HG03025 (cell line): ENCODE data around the gene MAGEF1.

Experiments used
- ATAC-seq: cut with Tn5 transposase; IDR thresholded peaks from one replicate; pipeline ENCODE4 v1.9.1; 2021; ENCODE audit warnings: mild to moderate bottlenecking, moderate library complexity; ENCODE audit not compliant: unreplicated experiment, low FRiP score

Gene MAGEF1

GRCh38 chr3:184693011-184693975, 18.6 kb downstream of the MAGEF1 start:
- no peak for ATAC-seq

- no peak for ATAC-seq
Measured at GRCh38 chr3:184691397-184692231, 20.2 kb downstream of the MAGEF1 start.

- no peak for ATAC-seq
Measured at GRCh38 chr3:184690192-184690883, 21.5 kb downstream of the MAGEF1 start.

GRCh38 chr3:184688882-184689271, 23.0 kb downstream of the MAGEF1 start:
- ATAC-seq = no peak

- ATAC-seq = no peak
Measured at GRCh38 chr3:184688251-184688881, 23.5 kb downstream of the MAGEF1 start.

GRCh38 chr3:184687363-184688015, 24.4 kb downstream of the MAGEF1 start:
- no peak for ATAC-seq

GRCh38 chr3:184685646-184686045, 26.2 kb downstream of the MAGEF1 start:
- ATAC-seq = no peak

- ATAC-seq = no peak
Measured at GRCh38 chr3:184685055-184685454, 26.8 kb downstream of the MAGEF1 start.

GRCh38 chr3:184683900-184684560, 27.8 kb downstream of the MAGEF1 start:
- ATAC-seq = no peak

GRCh38 chr3:184683234-184683633, 28.6 kb downstream of the MAGEF1 start:
- ATAC-seq = no peak

GRCh38 chr3:184682671-184683070, 29.2 kb downstream of the MAGEF1 start:
- no peak for ATAC-seq

- ATAC-seq = no peak
Measured at GRCh38 chr3:184680385-184681345, 31.2 kb downstream of the MAGEF1 start.

GRCh38 chr3:184679056-184679816, 32.6 kb downstream of the MAGEF1 start:
- ATAC-seq = no peak

GRCh38 chr3:184678317-184679055, 33.4 kb downstream of the MAGEF1 start:
- ATAC-seq = no peak

GRCh38 chr3:184677344-184678316, 34.2 kb downstream of the MAGEF1 start:
- no peak for ATAC-seq

- ATAC-seq = no peak
Measured at GRCh38 chr3:184676927-184677326, 34.9 kb downstream of the MAGEF1 start.
